Liver (tissue), 3 donors: ENCODE measurements around the gene TTC29.

Experiments
- CTCF ChIP-seq: fragments of 150-350 bp; IDR thresholded peaks from 2 replicates; pipeline ENCODE4 v1.5.1; 2017; ENCODE audit warnings: improper control_type of control experiment, low read depth, low read length; ENCODE audit not compliant: missing input control
- EGR1 ChIP-seq, 2 donors: IDR thresholded peaks; 2 replicates each; pipeline ENCODE4 v1.6.1; 2016 to 2018; ENCODE audit warnings: antibody characterized with exemption in 2 of 2, low read depth in 2 of 2
- HNF4A ChIP-seq, 2 donors: conservative IDR thresholded peaks; 2 replicates each; pipeline ENCODE4 v1.6.1; 2016; ENCODE audit warnings: antibody characterized with exemption in 2 of 2, mild to moderate bottlenecking in 2 of 2
- RAD21 ChIP-seq, 2 donors: IDR thresholded peaks; 2 replicates each; pipeline ENCODE4 v1.6.1; 2016; ENCODE audit warnings: antibody characterized with exemption in 2 of 2, mild to moderate bottlenecking in 2 of 2
- donor health status: healthy.
- donor health status: healthy.

- TF ChIP-seq CTCF (no peak), EGR1 (IDR thresholded peaks at IDR 0.05; ENCODE audit: low read depth in 2 of 2) (no peak), RAD21 (IDR thresholded peaks at IDR 0.05) (no peak), HNF4A (conservative IDR thresholded peaks at IDR 0.05) (no peak)
Measured at GRCh38 chr4:146900295-146900694, 45.4 kb downstream of the TTC29 start.
